Measurements from ENCODE around the gene TEX30. TPM values are rescaled to one million over a fixed set of nuclear protein-coding genes. Genes with fewer than 3 reads are reported as not detected.

The TEX30 gene
- total RNA-seq, 4 donors from 2014 or later: 6.4 to 10.6 (median 7.7) TPM

GRCh38 chr13:102805680-102806079 lies 32.1 kb upstream of the TEX30 start:
- ATAC-seq: no peak
- Histone ChIP-seq H3K27ac (no peak overlapping the region), H3K36me3 (peaks cover 0 to 13% of the 10 kb centered on the region in 2 donors), H3K9me3 (no peaks in the 10 kb centered on the region), H3K4me1 (peaks cover 0 to 20% (median 0%) of the 10 kb centered on the region in 3 donors), H3K27me3 (no peaks in the 10 kb centered on the region), H3K4me3 (no peak overlapping the region)
- no peak for TF ChIP-seq POLR2AphosphoS5 (IDR thresholded peaks at IDR 0.05)
- no peak for TF ChIP-seq POLR2A (IDR thresholded peaks at IDR 0.05)
- TF ChIP-seq EP300 (IDR thresholded peaks at IDR 0.05): no peak
- no peak for TF ChIP-seq CTCF (IDR thresholded peaks at IDR 0.05)
- WGBS, 2 donors (ENCODE audit: low coverage in 1 of 2): 91 to 94% methylated on average over 3 of the region's 3 CpGs

- H3K4me1 ChIP-seq: peaks cover 0 to 47% (median 7%) of the 10 kb centered on the region in 3 donors
- WGBS, 2 donors (ENCODE audit: low coverage in 1 of 2): 3 to 17% methylated on average over 2 to 10 of the region's 81 CpGs
- TF ChIP-seq POLR2AphosphoS5 (IDR thresholded peaks at IDR 0.05) (peak; percentile 46), CTCF (IDR thresholded peaks at IDR 0.05) (peak; percentile 54 to 87 (median 66)), POLR2A (IDR thresholded peaks at IDR 0.05) (peak; percentile 27 to 32), EP300 (IDR thresholded peaks at IDR 0.05) (no peak)
- ATAC-seq: peak; percentile 79
- H3K27ac ChIP-seq: peak overlapping the region; percentile 36 to 91 (median 90)
- no peaks in the 10 kb centered on the region for H3K9me3 ChIP-seq
- H3K36me3 ChIP-seq: peaks cover 0 to 6% of the 10 kb centered on the region in 2 donors
- H3K4me3 ChIP-seq: peak overlapping the region; percentile 63 to 91
- H3K27me3 ChIP-seq: no peaks in the 10 kb centered on the region
Observed at GRCh38 chr13:102800145-102801041, 26.8 kb upstream of the TEX30 start.

- TF ChIP-seq EP300 (IDR thresholded peaks at IDR 0.05) (no peak), POLR2AphosphoS5 (IDR thresholded peaks at IDR 0.05) (no peak), POLR2A (IDR thresholded peaks at IDR 0.05) (no peak), CTCF (IDR thresholded peaks at IDR 0.05) (no peak)
- Histone ChIP-seq H3K27me3 (no peaks in the 10 kb centered on the region), H3K9me3 (no peaks in the 10 kb centered on the region), H3K27ac (peak overlapping the region; percentile 36 to 91 (median 90)), H3K4me3 (peak overlapping the region; percentile 63 to 91), H3K36me3 (peaks cover 0 to 6% of the 10 kb centered on the region in 2 donors), H3K4me1 (peaks cover 0 to 47% (median 7%) of the 10 kb centered on the region in 3 donors)
- WGBS, 2 donors (ENCODE audit: low coverage in 1 of 2): 0% methylated on average over 1 of the region's 69 CpGs; no CpG with 5 or more reads in 1 of the 2 donors
- peak; percentile 6 for ATAC-seq
Observed at GRCh38 chr13:102799426-102800144, 26.0 kb upstream of the TEX30 start.

GRCh38 chr13:102798581-102799425 lies 25.2 kb upstream of the TEX30 start, which contains the start of the genes BIVM and POGLUT2:
TSS of gene BIVM (plus strand) at chr13:102799119. CDS start at chr13:102807268, 8,149 bp downstream.
TSS of gene POGLUT2 (minus strand) at chr13:102798976. CDS start at chr13:102798670, 306 bp downstream.
- Histone ChIP-seq H3K4me3 (peak within 1 kb of the TSS; percentile 63 to 91), H3K9me3 (no peaks in the 10 kb centered on the region), H3K4me1 (peaks cover 0 to 47% (median 7%) of the 10 kb centered on the region in 3 donors), H3K27ac (peak within 1 kb of the TSS; percentile 36 to 91 (median 90)), H3K27me3 (no peaks in the 10 kb centered on the region), H3K36me3 (no peaks in the 10 kb centered on the region)
- 0% methylated on average over 10 to 15 of the region's 72 CpGs for WGBS, 2 donors (ENCODE audit: low coverage in 1 of 2)
- peak; percentile 94 for ATAC-seq
- peak; percentile 35 for TF ChIP-seq POLR2AphosphoS5 (IDR thresholded peaks at IDR 0.05)
- TF ChIP-seq POLR2A (IDR thresholded peaks at IDR 0.05): no peak

Data from gastroesophageal sphincter (tissue), 4 donors.